Ramos (cell line): ENCODE data around the gene SNX5.

ENCODE experiments used
- in situ Hi-C: fragments of 300-500 bp; cut with MboI; formaldehyde crosslinking; loops from one replicate; pipeline ENCODE4 v1.14.3; 2022; ENCODE audit warnings: low sequenced_read_pairs; ENCODE audit not compliant: unreplicated experiment

The SNX5 gene

DNA sequence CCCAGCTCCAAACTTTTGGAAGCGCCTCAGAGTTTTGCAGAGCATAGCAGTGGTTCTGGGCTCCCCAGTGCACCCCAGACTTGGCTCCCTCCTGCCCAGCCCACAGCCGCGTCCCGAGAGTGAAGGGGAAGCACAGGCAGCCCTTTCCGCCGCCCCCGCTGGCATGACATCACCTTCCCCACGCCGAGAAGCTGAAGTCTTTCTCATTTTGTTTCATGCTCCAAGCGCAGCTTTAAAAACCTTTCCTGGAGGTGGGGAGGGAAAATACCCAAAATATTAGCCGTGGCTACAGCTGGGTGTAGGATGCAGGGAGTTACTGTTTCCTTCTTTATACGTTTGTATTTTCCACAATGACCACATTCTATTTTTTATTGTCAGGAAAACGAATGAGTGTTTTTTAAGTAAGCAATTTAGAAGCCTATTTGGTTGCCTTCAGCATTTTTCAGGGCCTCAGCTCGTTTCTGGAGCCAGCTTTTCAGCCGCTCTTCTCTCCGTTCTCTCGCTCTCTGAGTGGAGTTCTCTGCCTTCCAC is 72.9 kb downstream of the SNX5 start:
- in situ Hi-C loops: loop anchor here (5.0 kb wide), 1 partner anchor 218 kb away; no protein-coding TSS in a partner anchor

DNA sequence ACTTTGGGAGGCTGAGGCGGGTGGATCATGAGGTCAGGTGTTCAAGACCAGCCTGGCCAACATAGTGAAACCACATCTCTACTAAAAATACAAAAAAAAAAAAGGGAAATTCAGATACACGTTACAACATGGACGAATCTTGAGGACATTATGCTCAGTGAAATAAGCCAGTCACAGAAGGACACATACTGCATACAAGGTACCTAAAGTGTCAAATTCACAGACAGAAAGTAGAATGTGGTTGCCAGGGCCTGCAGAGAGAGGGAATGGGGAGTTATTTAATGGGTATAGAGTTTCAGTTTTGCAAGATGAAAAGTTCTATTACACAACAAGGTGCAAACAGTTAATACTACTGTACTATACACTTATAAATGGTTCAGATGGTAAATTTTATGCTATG is 75.1 kb downstream of the SNX5 start:
- in situ Hi-C loops: no loop called here

DNA sequence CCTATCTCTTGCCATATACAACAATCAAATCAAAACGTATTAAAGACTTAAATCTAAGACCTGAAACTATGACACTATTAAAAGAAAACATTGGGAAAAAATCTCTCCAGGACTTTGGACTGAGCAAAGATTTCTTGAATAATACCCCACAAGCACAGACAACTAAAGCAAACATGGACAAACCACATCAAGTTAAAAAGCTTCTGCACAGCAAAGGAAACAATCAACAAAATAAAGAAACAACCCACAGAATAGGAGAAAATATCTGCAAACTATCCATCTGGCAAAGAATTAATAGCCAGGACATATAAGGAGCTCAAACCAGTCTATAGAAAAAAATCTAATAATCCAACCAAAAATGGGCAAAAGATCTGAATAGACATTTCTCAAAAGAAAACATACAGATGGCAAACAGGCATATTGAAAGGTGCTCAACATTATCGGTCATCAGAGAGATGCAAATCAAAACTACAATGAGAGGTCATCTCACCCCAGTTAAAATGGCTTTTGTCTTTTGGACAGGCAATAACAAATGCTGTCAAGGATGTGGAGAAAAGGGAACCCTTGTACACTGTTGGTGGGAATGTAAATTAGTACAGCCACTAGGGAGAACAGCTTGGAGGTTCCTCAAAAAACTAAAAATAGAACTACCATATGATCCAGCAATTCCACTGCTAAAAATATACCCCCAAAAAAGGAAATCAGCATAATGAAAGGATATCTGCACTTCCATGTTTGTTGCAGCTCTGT is 76.2 kb downstream of the SNX5 start:
- in situ Hi-C loops: no loop called here
